ENCODE results near the gene DCLK3. TPM values are rescaled to one million over a fixed set of nuclear protein-coding genes. Genes with fewer than 3 reads are reported as not detected.

The DCLK3 gene
- total RNA-seq, 1 experiment from 2014 or later: not detected

DNA sequence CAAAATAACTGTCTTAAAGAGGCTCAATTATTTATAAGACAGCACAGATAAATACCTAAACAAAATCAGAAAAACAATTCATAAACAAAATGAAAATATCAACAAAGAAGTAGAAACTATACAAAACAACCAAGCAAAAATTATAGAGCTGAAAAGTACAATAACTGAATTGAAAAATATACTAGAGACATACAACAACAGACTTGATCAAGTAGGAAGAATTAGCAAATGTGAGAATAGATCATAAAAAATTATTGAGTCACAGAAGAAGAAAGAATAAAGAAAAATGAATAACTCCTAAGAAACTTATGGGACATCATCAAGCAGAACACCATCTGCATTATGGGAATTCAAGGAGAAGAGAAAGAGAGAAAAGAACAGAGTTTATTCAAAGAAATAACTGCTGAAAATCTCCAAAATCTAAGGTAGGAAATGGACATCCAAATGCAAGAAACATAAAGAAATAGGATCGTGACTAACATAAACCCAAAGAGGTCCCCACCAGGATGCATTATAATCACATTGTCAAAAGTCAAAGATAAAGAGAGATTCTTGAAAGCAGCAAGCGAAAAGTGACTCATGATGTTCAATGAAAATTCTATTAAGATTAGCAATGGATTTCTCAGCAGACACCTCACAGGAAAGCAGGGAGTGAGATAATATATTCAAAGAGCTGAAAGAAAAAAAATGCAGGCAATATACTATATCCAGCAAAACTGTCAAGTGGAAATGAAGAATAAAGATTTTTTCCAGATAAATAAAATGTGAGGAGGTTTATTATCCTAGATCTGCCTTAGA lies 85.9 kb downstream of the DCLK3 start:
- TF ChIP-seq CTCF (IDR thresholded peaks at IDR 0.05; ENCODE audit: insufficient read depth in 1 of 2, low read depth in 1 of 2, low read length in 1 of 2, severe bottlenecking in 1 of 2, unreplicated experiment in 1 of 2): no peak
- Histone ChIP-seq H3K27me3 (replicated peaks; ENCODE audit: control insufficient read depth, insufficient read depth, low read length) (no peaks in the 10 kb centered on the region), H3K4me1 (no peaks in the 10 kb centered on the region), H3K9me3 (peaks cover 9% of the 10 kb centered on the region), H3K4me3 (ENCODE audit: low read depth, low read length) (no peak overlapping the region), H3K36me3 (ENCODE audit: control insufficient read depth, insufficient read depth, low read length) (no peaks in the 10 kb centered on the region)
- Mint-ChIP-seq H3K9me3 (ENCODE audit: unreplicated experiment) (peaks cover 26% of the 10 kb centered on the region), H3K4me3 (ENCODE audit: unreplicated experiment) (no peak overlapping the region), H3K27me3 (ENCODE audit: insufficient read depth, unreplicated experiment) (no peaks in the 10 kb centered on the region), H3K36me3 (ENCODE audit: insufficient read depth, unreplicated experiment) (peaks cover 9% of the 10 kb centered on the region), H3K27ac (ENCODE audit: unreplicated experiment) (peak overlapping the region; percentile 32), H3K4me1 (ENCODE audit: low read depth, unreplicated experiment) (peaks cover 8% of the 10 kb centered on the region)
- no TSS peak for BruUV-seq (replicated peaks)
- ChIA-PET POLR2A (no interaction called here), CTCF (no interaction called here)
- intact Hi-C loops (cut with micrococcal nuclease; ENCODE audit: unreplicated experiment): no loop called here
- no peak for DNase-seq

DNA sequence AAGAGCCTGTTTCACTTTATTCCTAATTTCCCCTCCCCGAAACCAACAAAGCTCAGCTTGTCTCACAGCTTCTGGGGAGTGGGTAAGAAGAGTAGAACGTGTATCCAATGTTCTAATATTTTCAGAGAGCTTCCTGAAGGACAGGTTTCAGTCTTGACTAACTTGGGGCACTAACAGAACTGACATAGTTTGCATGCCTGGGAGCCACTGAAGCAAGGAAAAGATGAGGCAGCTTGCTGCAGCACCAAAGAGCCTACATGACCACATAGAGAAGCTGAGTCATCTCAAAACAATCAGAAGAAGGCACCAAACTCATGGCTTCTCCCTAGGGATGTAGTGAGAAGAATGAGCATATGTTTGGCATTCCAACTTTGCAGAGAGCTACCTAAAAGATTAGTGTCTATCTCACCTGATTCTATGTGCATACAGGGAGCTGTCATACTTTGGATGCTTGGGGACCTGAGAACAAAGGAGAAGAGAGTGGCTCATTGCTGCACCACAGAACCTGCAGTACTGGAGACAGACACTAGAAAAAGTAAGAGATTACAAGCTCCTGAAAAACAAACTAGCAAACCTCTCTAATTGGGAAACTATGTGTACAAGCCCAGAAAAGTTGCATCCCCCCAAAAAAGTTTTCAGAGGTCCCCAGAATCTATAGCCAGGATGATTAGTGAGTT lies 86.9 kb downstream of the DCLK3 start:
- Histone ChIP-seq H3K27me3 (replicated peaks; ENCODE audit: control insufficient read depth, insufficient read depth, low read length) (no peaks in the 10 kb centered on the region), H3K4me1 (no peaks in the 10 kb centered on the region), H3K9me3 (peaks cover 9% of the 10 kb centered on the region), H3K4me3 (ENCODE audit: low read depth, low read length) (no peak overlapping the region), H3K36me3 (ENCODE audit: control insufficient read depth, insufficient read depth, low read length) (no peaks in the 10 kb centered on the region)
- H3K9me3 Mint-ChIP-seq (ENCODE audit: unreplicated experiment): peaks cover 26% of the 10 kb centered on the region
- POLR2A ChIA-PET: no interaction called here
- peak overlapping the region; percentile 32 for H3K27ac Mint-ChIP-seq (ENCODE audit: unreplicated experiment)
- no peak overlapping the region for H3K4me3 Mint-ChIP-seq (ENCODE audit: unreplicated experiment)
- TF ChIP-seq CTCF (IDR thresholded peaks at IDR 0.05; ENCODE audit: insufficient read depth in 1 of 2, low read depth in 1 of 2, low read length in 1 of 2, severe bottlenecking in 1 of 2, unreplicated experiment in 1 of 2): no peak
- CTCF ChIA-PET: interaction anchor here (0.9 kb wide), 1 partner anchor 137 kb away, joined by 6 read pairs; no protein-coding TSS in a partner anchor
- no peaks in the 10 kb centered on the region for H3K27me3 Mint-ChIP-seq (ENCODE audit: insufficient read depth, unreplicated experiment)
- DNase-seq: peak; percentile 51 to 61
- peaks cover 9% of the 10 kb centered on the region for H3K36me3 Mint-ChIP-seq (ENCODE audit: insufficient read depth, unreplicated experiment)
- intact Hi-C loops (cut with micrococcal nuclease; ENCODE audit: unreplicated experiment): loop anchor here (1.0 kb wide), 2 partner anchors 29 to 71 kb away; no protein-coding TSS in a partner anchor
- peaks cover 8% of the 10 kb centered on the region for H3K4me1 Mint-ChIP-seq (ENCODE audit: low read depth, unreplicated experiment)
- BruUV-seq (replicated peaks): no TSS peak

DNA sequence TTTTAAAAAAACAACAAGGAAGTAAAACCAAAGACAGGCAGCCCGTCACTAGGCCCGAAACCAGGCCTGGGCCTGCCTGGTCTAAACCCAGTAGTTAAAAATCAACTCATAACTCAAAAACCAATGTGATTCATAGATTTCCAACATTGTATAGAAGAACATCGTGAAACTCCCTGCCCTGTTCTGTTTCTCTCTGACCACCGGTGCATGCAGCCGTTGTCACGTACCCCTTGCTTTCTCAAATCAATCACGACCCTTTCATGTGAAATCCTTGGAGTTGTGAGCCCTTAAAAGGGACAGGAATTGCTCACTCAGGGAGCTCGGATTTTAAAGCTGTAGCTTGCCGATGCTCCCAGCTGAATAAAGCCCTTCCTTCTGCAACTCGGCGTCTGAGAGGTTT lies 89.5 kb downstream of the DCLK3 start:
- no peak overlapping the region for H3K4me3 ChIP-seq (ENCODE audit: low read depth, low read length)
- no peaks in the 10 kb centered on the region for H3K27me3 ChIP-seq (replicated peaks; ENCODE audit: control insufficient read depth, insufficient read depth, low read length)
- Mint-ChIP-seq H3K27me3 (ENCODE audit: insufficient read depth, unreplicated experiment) (no peaks in the 10 kb centered on the region), H3K27ac (ENCODE audit: unreplicated experiment) (no peak overlapping the region), H3K36me3 (ENCODE audit: insufficient read depth, unreplicated experiment) (peaks cover 9% of the 10 kb centered on the region), H3K4me1 (ENCODE audit: low read depth, unreplicated experiment) (peaks cover 8% of the 10 kb centered on the region), H3K4me3 (ENCODE audit: unreplicated experiment) (no peak overlapping the region), H3K9me3 (ENCODE audit: unreplicated experiment) (peaks cover 13% of the 10 kb centered on the region)
- no peaks in the 10 kb centered on the region for H3K36me3 ChIP-seq (ENCODE audit: control insufficient read depth, insufficient read depth, low read length)
- BruUV-seq (replicated peaks): no TSS peak
- peaks cover 9% of the 10 kb centered on the region for H3K9me3 ChIP-seq
- no peak for TF ChIP-seq CTCF (IDR thresholded peaks at IDR 0.05; ENCODE audit: insufficient read depth in 1 of 2, low read depth in 1 of 2, low read length in 1 of 2, severe bottlenecking in 1 of 2, unreplicated experiment in 1 of 2)
- intact Hi-C loops (cut with micrococcal nuclease; ENCODE audit: unreplicated experiment): no loop called here
- DNase-seq: no peak
- CTCF ChIA-PET: no interaction called here
- no peaks in the 10 kb centered on the region for H3K4me1 ChIP-seq
- POLR2A ChIA-PET: no interaction called here

All from Caco-2 (cell line).